HT1080 (cell line): ENCODE data around the gene PDLIM3. TPM values are rescaled to one million over a fixed set of nuclear protein-coding genes. Genes with fewer than 3 reads are reported as not detected.
"Not testable (repeated sequence)": the region's sequence is repeated elsewhere in the genome, so short reads cannot be mapped to it uniquely, and the experiment has no call there.

Source experiments
- DNase-seq: peaks from one replicate; pipeline ENCODE4 v3.0.0-alpha.2; 2015; ENCODE audit warnings: low read depth
- polyA plus RNA-seq, 2 experiments: library from polyadenylated mRNA; depleted of rRNA; stranded (reverse); fragments of >200 nt; gene quantifications; 2 replicates each; pipeline ENCODE4 v1.2.3, GENCODE V29; 2015
- total RNA-seq: library from RNA; depleted of rRNA; stranded (reverse); fragments of >200 nt; shearing (Covaris generic); gene quantifications from 2 replicates; pipeline ENCODE4 v1.2.3, GENCODE V29; 2014; rRNA removed

Gene PDLIM3, protein sequence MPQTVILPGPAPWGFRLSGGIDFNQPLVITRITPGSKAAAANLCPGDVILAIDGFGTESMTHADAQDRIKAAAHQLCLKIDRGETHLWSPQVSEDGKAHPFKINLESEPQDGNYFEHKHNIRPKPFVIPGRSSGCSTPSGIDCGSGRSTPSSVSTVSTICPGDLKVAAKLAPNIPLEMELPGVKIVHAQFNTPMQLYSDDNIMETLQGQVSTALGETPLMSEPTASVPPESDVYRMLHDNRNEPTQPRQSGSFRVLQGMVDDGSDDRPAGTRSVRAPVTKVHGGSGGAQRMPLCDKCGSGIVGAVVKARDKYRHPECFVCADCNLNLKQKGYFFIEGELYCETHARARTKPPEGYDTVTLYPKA
- total RNA-seq = 11.4 and 16.3 TPM in 2 replicates
- polyA plus RNA-seq (2015; cell fraction: cytosol; rRNA removed) = 4.5 and 4.9 TPM in 2 replicates
- polyA plus RNA-seq (2015; cell fraction: nucleus; rRNA removed) = 6.3 and 9.0 TPM in 2 replicates

DNA sequence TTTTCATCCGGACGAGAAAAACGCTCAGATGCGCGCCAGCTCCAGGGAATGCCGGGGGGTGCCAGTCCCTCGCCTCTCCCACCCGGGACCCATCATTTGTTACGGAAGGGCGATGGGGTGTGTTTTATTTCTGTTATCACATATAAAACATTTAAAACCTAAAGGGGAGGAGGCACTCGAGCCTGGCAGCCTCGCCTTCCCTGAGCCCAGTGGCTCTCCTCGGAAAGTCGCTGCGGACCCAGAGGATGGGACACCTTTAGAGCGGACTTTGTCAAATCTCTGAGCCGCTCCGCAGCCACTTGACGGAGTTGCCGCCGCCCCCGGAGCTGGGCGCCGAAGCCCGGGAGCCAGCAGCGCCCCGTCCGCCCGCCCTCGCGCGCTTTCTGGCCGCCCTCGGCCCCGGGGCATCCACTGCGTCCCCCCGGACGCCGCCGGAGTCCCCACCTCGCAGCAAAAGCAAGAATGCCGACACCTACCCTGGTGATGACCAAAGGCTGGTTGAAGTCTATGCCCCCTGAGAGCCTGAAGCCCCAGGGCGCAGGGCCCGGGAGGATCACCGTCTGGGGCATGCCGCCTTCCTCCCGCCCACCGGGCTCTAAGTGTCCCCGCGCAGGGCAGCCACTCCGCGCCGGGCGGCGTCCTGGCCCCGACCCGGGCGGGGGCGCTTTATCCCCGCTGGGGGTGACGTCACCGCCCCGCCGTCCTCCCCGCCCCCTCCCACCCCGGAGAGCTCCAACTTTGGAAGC lies at the start of gene PDLIM3:
TSS of gene PDLIM3 (minus strand) at position 642 of the 746 bp plus-strand sequence. CDS start at position 569, 73 bp downstream.
- DNase-seq = peak; percentile 48

DNA sequence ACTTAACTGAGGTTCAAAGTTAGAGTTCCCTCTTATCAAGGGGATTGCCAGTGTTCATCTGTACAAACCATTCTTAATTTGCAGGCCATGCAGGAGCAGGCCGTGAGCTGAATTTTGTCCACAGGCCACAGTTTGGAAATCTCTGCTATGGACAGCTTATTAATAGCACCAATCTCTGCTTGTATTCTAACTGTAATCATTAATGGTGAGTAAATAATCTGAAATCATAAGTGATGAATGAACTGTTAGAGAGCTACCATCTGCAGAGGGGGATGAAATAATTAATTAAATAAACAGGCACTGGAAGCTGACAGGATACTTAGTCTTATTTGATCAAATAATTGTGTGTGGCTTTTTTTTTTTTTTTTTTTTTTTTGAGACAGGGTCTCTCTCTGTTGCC lies 48.5 kb upstream of the PDLIM3 start:
- no peak for DNase-seq

DNA sequence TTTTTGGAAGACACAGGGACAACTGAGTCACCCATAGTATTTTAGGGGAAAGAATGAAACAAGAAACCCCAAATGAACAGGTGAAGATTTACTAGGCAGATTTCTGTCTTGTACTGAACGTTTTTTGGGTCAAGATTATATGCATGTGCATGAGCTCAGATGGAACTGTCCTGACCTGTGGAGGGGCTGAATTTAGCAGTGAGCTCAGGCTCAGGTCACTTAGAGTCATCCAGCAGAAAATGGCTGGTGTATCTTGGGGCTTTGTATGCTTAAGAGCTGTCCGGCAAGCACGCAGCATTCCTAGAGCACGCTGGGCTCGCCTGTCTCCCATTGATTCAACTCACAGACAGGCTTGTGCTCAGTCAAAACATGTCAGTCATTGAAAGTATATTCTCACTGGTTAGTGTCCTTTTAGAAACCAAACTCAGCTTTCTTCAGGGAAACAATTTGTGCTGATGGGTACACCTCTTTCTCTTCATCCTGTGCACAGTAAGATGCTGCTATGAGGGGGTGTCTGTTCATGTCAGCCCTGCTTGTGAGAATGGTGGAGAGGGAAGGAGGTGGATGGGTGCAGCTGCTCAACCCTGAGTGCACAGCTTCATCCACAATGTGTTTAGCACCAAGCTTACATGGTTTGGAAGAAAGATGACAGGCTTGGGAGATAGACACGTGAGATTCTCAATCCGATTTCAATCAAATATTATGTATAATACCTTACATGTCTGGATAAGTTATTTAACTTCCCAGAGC lies 47.5 kb upstream of the PDLIM3 start:
- no peak for DNase-seq

DNA sequence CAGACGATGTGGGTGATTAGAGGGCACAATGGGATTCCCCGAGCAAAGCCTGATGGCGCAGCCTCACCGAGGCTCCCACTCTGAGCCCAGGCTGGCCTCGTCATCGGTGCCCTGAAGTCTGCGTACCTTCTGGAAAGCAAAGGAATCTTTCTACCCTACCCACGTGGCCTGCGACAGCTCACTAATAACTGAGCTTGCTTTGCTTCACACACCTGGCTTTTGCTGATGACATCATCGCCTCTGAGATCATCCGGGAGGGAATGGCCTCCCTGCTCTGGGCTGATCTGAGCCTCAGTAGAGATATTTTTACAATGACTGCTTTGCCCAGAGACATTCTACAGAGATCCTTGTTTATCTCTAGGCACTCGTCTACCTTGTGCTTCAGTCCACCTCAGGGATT lies 45.4 kb upstream of the PDLIM3 start:
- no peak for DNase-seq

DNA sequence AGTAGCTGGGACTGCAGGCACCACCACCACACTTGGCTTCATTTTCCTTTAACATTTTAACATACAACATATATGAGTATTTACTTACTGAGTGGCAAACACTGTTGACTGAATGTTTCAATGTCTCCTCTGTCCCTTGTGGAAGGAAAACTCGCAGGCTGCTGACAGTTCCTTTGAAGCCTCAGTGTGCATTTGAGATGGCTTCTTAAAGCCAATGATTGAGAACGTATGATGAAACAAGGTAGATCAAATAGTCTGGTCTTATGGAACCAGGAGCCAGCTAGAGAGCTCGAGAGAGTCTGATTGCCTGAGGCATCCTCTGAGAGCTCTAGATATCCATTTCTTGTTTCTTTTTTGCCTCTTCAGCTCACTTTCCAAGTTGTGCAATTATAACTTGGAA lies 43.0 kb upstream of the PDLIM3 start:
- no peak for DNase-seq

DNA sequence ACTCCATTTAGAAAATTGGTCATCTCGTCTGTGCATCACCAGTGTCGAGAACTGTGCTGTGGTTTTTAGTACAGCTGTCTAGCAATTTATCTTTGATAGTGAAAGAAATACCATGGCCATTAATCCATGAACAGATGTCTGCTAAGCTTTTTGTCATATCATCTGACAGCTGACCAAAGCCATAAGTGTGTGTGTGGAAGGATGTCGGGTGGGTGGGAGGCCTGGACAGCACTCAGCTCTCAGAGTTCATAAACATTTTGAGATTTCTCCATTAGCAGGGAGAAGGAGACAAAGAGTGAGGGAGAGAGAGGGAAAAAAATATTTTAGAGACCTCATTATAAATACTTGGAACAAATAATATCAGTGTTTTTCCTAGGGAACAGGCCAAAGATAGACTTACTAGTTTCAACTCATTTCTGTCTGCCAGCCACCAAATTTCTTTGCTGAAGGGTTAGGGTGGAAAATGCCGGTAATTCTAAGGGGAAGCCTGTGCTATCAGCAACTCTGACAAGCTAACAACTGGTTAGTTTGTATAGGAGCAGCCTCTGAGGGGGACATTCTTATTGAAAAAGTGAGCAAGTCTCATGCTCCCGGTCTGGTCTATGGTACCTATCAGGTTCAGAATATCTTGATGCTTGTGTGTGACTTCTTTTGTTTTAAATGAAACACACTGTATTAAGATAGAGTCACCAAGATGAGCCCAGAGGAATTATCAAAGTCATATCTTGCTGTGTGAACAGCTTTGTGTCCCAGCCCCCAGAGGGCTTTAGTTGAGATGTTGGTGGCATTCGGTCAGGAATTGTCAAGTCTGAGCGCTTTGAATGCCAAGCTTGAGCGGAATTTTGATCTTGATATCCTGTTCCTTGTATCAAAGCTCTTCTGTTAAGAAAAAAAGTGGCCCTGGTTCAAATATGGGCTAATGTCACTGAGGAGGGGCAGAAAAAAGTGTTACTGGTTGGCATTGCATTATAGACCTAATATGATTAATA lies 41.9 kb upstream of the PDLIM3 start:
- DNase-seq = no peak

DNA sequence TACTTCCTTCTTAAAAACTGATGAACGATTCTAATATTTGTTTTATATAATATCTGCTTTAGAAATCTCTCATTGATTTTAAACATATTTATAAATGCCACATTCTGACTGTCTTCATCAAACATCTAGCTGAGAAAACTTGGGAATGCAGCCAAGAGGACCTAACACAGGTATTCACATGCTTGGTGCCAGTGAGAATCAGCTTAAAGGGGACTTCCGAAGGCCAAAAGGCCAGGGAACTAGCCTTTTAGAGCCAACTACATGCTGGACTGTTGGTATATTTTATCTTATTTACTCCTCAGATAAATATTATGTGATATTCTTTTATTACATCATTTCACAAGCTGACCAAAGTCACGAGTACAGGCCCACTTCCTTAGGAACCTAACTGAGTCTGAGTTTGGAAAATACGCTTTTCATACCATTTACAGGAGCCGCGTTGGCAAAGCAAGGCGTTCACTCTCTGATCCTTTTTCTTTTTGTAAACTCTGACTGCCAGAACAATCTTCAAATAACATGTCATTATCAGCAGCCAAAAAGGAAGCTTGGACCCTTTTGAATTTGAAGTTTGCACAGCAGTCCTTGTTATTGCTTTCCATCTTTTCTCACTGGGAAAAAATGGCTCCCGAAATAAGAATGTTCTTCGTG lies 41.1 kb upstream of the PDLIM3 start:
- DNase-seq = no peak

DNA sequence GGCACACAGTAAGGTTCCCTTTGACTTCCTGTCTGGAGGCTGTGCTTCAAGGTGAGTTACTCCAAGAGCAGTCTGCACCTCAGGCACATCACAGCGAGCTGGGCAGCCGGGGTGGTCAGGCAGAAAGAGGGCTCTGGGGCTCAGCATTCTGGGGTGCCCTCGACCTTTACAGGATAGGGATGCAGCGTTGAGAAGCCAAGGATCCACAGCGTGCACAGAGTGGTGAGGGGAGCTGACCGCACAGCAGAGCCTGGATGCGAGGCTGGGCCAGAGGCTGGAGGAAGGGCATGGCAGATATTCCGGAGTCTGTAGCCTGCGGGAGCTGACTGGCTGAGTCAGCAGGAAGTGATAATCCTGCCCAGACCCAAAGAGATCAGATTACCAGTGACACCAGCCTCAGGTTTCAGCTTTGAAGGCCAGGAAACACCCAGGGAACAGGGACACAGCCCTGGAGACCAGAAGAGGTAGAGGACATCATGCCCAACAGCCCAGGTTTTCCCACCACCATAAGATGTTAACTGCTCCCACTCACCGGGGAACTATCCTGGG lies 38.4 kb upstream of the PDLIM3 start:
- peak; percentile 98 for DNase-seq

DNA sequence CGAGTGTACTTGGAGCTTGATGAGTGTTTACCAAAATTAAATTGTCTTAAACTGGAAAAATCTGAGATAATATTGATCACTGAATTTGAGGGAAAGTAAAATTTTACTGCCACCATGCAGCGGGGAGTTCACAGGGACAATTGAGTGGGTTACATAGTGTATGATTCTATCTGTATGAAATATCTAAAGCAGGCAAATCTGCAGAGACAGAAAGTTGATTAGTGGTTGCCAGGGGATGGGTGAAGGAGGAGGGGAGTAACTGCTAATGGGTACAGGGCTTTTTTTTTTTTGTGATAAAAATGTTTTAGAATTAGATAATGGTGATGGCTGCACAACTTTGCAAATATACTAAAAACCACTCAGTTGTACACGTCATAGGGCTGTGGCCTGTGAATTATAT lies 35.4 kb upstream of the PDLIM3 start:
- no peak for DNase-seq

DNA sequence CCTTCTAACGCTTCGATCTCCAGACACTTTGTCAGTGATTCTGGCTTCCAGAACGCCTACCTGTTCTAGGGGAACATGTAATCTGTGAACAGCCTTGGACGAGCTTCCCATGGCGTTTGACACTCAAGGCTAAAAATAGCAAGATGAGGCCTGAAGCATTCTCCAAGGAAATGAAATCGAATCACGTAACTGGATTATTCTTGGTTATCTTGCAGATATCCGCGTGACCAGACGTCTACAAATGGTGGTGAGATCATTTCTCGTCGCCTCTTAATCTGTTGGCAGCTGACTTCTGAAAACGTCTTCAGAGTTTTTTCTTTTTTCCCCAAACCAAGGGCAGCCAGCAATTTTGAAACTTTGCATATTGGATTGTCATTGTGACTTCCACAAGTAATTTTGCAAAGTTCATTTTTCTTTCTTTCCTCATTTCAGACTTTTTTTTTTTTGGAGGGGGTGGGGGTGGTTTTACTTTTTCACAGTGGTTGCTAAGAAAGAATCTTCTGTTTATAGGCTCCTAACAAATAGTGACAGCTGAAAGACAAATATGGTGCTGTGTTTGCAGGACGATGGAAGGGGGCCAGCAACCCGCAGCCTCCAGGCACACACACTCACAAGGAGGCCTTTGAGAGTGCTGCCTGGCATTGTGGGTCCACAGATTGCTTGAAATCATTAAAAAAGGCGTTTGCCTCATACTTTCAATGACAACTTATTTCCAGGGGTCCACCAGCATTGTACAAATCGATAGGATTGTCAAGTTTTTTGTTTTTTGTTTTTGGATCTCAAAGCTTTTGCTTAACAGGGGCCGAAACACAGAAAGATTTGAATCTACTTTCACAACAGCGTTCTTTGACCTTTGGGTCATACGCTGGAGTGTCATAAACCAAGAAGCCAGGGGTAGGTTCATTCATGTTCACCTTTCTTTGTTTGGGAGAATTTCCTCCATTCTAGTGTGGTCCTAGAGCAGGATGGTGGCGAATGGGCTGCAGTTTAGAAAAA lies 32.4 kb upstream of the PDLIM3 start:
- DNase-seq = no peak

DNA sequence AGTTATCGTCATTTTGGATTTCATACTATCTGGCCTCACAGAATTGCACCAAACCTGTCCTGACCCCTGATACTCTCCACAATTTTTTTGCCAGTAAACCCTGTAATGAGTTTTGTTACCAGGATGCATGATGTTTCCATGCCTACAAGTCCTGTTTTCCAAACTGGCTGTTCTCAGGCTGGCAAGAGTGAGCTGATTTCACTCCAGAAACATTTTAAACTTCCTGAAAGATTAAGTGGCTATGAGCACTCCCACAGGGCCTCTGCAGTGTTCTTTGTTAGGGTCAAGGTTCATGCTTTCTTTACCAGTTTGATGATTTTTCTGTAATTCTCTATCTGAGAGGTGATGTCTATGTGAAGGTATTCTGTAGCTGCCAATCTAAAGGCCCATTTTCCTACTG lies 31.7 kb upstream of the PDLIM3 start:
- DNase-seq = peak; percentile 51

DNA sequence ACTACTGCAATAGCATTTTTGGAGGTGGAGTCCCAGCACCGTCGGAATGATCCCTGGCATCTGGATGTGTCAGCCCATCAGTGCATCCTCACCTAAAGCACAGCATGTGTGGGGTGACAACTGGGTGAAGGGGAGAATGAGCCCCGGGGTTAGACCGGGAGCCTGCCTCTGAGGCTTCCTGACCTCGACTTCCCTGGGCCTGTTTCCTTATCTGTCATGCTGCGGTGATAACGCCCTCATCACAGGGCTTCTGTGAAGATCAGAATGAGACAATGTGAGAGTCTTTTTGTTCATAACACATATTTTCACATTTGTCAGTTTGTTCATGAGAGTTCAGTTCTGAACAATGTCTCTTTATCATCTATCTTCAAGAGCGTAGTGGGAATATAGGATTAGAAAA lies 31.1 kb upstream of the PDLIM3 start:
- no peak for DNase-seq

DNA sequence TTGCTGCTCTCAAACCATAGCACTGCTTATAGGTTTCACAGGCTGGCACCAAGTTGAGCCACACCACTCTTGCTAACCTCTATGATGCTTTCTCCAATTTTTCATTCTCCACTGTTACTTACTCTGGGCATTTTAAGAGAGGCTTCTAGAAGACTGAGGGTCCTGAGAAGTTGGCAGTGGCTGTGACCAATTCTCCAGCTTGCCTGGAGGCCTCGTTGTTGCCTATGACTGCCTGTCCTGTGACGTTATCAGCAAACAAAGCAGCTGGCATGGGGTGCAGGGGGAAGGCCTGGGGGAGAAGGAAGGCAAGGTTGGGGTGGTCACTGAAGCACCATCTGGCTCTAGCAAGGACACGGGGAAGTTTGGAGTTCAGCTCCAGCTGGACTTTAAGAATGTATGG lies 30.4 kb upstream of the PDLIM3 start:
- DNase-seq = no peak

DNA sequence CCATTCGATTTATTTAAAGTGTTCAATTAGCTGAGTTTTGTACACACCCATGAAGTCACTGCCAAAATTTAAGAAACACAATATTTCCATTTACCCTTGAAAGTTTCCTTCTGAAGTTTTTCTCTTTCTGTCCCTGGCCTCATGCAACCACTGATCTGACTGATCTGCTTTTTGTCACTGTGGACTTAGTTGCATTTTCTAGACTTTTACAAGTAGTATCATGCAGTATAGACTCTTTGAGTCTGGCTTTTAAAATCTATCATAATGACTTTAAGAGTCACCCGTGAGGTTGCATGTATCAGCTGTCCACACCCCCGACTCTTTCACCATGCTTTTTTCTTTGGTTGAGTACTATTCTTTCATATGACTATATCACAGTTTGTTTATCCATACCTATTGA lies 29.0 kb upstream of the PDLIM3 start:
- DNase-seq = no peak

DNA sequence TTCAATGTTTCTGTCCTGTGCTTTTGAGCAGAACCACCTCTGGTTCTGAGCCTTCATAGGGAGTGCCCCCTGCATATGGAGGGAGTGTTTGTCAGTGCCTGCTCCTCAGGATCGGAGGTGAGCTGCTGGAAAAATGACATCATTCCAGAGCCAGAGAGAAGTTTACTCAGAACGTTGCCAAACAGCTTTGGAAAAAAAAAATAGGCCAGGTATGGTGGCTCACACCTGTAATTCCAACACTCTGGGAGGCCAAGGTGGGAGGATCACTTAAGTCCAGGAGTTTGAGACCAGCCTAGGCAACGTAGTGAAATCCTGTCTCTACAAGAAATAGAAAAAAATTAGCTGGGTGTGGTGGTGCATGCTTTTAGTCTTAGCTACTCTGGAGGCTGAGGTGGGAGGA lies 27.2 kb upstream of the PDLIM3 start:
- DNase-seq = no peak

DNA sequence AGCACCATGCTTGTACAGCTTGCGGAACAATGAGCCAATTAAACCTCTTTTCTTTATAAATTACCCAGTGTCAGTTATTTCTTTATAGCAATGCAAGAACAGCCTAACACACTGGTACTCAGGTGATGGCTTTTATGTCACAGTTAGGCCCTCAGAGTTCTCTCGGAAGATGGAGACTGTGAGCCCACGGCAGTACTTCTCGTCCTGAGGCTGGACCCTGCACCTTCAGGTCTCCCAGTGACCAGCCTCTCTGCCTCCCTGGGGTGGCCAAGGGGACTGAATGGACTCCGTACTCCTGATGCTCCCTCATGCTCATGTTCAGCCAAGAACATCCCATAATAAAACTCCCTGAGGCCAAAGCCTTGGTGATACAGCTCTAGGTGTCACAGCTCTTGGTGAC lies 25.0 kb upstream of the PDLIM3 start:
- no peak for DNase-seq

DNA sequence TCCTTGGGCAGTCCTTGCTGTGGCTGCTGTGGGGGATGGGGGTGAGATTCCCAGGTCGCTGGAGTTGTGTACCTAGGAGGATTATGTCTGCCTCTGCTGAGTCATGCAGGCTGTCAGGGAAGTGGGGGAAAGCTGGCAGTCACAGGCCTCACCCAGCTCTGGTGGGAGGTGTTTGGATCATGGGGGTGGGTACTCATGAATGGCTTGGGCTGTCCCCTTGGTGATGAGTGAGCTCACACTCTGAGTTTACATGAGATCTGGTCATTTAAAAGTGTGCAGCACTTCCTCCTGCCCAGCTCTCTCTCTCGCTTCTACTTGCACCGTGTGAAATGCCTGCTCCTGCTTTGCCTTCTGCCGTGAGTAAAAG lies 24.6 kb upstream of the PDLIM3 start:
- peak; percentile 98 for DNase-seq

DNA sequence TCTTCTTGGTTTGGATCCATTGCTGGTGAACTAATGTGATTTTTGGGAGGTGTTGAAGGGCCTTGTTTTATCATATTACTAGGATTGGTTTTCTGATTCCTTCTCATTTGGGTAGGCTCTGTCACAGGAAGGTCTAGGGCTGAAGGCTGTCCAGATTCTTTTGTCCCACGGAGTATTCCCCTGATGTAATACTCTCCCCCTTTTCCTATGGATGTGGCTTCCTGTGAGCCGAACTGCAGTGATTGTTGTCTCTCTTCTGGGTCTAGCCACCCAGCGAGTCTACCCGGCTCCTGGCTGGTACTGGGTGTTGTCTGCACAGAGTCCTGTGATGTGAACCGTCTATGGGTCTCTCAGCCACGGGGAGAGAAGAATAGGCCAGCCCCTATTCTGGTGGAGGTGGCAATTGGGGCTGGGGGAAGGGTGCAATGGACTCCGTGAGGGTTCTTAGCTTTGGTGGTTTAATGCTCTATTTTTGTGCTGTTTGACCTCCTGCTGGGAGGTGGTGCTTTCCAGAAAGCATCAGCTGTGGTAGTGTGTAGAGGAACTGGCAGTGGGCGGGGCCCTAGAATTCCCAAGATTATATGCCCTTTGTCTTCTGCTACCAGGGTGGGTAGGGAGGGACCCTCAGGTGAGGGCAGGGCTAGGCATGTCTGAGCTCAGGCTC lies 24.1 kb upstream of the PDLIM3 start:
- DNase-seq = not testable (repeated sequence)
